ENCODE data around the gene KIF1C. TPM values are rescaled to one million over a fixed set of nuclear protein-coding genes. Genes with fewer than 3 reads are reported as not detected.

The KIF1C gene
- polyA plus RNA-seq, 4 donors, result 69.8 to 89.3 (median 82.2) TPM

GRCh38 chr17:4968486-4969046 lies 29.2 kb upstream of the KIF1C start:
- DNase-seq (ENCODE audit: low read depth in 4 of 4, low spot score in 3 of 4), result no peak

DNA sequence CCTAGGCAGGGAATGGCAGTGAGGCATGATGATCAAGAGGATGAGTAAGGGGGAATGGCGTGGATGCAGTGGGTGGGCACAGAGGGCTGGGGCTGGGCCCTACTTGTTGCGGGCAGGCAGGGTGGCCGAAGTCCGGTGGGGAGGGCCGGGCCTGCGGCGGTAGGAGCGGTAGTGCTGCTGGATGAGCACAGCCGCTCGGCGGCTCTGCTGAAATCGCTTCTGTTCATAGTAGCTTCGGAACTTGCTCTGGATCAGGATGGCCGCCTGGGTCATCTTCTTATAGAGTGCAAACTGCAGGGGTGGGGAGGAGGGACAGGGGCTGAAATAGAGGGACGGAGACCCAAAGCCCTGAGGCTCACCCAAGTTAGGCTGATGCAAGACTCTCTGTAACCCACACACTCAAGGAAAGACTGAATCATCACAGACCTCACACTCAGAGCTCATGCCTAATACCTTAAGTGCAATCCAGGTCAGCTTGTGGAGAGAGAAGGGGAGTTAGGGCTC lies 28.7 kb upstream of the KIF1C start:
- no peak for DNase-seq (ENCODE audit: low read depth in 4 of 4, low spot score in 3 of 4)

GRCh38 chr17:4969551-4970173 lies 28.1 kb upstream of the KIF1C start:
- no peak for DNase-seq (ENCODE audit: low read depth in 4 of 4, low spot score in 3 of 4)

GRCh38 chr17:4970273-4970672 lies 27.5 kb upstream of the KIF1C start:
- no peak for DNase-seq (ENCODE audit: low read depth in 4 of 4, low spot score in 3 of 4)

- DNase-seq (ENCODE audit: low read depth in 4 of 4, low spot score in 3 of 4), result no peak
Observed at GRCh38 chr17:4971826-4972225, 25.9 kb upstream of the KIF1C start.

GRCh38 chr17:4972322-4972721 lies 25.4 kb upstream of the KIF1C start:
- DNase-seq (ENCODE audit: low read depth in 4 of 4, low spot score in 3 of 4), result no peak

DNA sequence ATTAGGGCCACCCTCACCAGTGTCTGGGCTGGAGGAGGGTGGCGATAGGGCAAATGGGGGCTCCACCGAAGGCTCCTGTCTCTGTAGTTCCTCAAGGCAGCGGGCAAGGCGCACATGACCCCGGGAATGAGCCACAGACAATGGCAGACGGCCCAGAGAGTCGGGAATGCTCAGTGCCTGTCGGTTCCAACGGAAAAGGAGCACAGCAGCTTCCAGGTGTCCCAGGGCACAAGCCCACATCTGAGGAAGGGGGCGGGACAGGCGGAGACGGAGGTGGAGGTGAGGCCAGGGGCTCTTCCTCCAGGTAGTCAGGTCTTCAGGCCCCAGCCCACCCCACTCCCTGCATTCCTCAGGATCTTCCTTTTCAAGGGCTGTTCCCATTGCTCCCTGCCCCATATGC lies 25.0 kb upstream of the KIF1C start:
- no peak for DNase-seq (ENCODE audit: low read depth in 4 of 4, low spot score in 3 of 4)

- DNase-seq (ENCODE audit: low read depth in 4 of 4, low spot score in 3 of 4), result no peak
Observed at GRCh38 chr17:4973256-4974114, 24.3 kb upstream of the KIF1C start.

DNA sequence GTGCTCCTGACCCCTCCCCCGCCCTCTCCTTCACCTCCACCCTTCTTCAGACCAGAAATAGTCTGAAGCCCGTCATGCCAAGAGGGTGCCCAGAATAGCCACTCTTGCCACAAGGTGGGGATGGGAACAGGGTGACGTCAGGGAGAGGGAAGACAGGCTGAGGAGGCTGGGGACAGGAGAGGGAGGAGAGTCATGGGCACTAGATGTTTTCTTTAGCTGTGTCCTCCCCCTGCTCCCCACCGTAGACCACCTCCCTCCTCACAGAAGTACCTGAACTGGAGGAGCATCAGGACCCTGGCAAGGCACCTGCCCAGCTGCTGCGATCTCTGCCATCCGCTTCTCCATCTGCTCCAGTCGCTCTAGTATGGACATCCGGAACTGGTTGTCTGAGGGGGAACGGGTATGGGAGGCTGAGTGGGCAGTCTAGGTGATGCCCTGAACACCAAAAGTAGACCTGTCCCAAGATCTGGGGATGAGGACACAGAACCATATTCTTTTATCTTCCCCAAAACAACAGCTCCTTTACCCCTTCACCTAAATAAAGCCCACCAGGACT lies 23.6 kb upstream of the KIF1C start:
- no peak for DNase-seq (ENCODE audit: low read depth in 4 of 4, low spot score in 3 of 4)

DNA sequence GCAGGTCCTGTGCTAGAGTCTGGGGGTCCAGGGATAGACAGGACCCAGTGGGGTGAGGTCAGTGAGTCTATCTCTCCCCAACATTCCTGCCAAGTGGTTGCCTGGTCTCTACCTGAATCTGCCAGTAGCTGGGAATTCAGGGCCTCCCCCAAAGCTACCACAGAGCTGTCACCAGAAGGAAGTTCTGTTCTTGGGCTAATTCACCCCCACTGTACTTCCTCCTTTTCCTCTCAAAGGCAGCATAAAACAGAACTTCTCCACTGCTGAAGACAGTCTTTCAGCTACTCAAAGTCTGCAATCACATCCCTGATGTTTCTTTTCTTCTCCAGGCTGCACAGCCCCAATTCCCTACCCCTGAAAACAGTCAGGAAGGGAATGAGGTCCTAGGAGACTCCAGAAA lies 19.0 kb upstream of the KIF1C start:
- DNase-seq (ENCODE audit: low read depth in 4 of 4, low spot score in 3 of 4), result no peak

DNA sequence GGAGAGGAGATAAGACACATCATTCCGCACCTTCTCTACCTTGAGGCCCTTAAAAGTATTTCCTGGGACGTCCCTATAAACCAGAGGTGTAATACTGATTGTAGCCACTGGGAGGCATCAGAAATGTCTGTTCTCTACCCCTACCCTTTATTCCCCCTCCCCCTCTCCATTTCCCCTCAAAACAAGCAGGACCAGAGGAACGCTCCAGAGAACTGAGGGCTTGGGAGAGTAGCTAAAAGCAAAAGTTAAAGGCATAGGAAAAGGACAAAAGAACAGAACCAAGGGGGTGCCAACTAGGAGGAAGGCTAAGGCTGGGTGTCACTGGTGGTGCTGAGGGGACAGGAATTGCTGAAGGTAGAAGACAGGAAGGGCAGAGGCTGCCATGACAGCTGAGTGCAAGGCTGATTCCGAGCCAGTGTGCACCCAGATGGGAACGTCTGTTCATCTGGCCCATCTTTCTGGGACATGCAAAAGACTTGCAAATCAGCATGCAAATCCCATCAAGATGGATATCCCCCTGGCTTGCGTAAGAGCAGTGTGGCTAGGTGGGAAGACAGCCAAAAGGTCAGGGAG lies 17.0 kb upstream of the KIF1C start:
- DNase-seq (ENCODE audit: low read depth in 4 of 4, low spot score in 3 of 4), result peak in 2 of 4 donors; percentile 58 to 65

DNA sequence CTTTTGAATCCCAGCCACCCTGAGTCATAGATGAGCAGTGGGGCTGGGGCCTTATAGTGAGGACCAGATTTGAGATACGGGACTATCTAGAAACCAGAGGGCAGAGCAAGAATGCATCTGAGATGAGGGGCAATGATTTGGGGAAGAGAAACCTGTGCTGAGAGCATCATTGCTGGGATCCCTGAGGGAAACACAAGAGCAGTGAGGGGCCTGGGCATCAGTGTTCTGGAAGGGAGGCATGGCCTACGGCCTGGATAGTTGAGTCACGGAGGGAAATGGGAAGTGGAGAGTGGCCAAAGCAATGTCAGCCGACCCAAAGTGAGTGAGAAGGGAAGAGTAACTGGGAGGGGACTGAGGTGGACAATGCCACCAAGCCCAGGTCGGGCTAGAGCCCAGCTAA lies 15.4 kb upstream of the KIF1C start:
- no peak for DNase-seq (ENCODE audit: low read depth in 4 of 4, low spot score in 3 of 4)

DNA sequence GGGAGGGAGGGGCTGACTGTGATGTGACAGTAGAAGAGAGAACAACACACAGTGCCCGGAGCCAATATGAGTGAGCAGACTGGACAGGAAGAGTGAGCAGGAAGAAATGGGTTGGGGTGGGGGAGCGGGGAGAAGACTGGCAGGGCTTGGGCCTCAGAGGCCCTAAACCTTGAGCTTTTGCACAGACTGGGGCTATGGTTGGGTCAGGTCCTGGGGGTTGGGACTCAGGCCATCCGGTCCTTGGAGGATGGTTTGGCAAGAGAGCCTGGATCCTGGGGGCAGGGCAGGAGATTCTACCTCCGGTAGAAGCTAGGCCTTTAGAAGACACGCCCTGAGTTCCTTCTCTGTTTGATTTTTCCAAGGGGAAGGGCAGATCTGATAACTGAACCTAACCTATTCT lies 11.3 kb upstream of the KIF1C start:
- DNase-seq (ENCODE audit: low read depth in 4 of 4, low spot score in 3 of 4), result no peak

DNA sequence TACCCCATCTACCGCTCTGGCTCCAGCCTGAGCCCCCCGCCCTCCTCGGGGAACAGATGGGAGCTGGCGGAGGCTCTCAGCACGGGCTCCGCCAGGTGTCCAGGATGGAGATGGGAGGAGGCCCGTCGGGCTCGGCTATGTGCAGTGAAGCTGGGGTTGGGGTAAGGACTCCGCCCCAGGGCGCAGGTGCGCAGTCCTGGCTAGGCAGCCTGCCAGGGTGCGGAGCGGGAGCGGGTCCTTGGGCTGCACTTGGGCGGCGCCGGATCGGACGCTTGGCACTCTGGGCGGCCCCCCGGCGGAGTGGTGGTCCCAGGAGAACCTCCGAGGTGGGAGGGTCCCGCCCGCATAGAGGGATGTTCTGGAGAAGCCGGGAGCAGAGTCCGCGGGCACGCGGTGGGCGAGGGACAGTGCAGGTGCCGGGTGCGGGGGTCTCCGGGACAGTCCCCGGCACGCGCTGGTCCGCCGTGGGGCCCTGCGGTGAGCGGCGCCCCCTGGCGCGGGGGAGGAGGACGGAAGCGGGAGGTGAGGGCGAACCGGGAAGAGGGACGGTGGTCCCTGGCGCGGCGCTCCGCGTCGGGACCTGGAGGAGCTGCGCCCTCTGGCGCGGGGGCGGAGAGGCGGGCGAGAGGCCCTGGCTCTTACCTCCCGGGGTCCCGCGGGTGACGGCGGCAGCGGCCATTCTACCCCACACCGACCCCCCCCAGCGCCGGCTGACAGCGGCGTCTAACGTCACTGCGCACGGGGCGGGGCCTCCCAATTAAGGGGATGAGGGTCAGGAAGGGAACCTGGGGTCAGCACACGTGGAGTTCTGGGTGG lies 10.6 kb upstream of the KIF1C start, which contains the start of gene CAMTA2:
Gene CAMTA2, minus strand, starts transcription at position 725 of the 816 bp plus-strand sequence. CDS start 1,453 bp downstream, outside the sequence.
- peak in 2 of 4 donors; percentile 52 to 62 for DNase-seq (ENCODE audit: low read depth in 4 of 4, low spot score in 3 of 4)

DNA sequence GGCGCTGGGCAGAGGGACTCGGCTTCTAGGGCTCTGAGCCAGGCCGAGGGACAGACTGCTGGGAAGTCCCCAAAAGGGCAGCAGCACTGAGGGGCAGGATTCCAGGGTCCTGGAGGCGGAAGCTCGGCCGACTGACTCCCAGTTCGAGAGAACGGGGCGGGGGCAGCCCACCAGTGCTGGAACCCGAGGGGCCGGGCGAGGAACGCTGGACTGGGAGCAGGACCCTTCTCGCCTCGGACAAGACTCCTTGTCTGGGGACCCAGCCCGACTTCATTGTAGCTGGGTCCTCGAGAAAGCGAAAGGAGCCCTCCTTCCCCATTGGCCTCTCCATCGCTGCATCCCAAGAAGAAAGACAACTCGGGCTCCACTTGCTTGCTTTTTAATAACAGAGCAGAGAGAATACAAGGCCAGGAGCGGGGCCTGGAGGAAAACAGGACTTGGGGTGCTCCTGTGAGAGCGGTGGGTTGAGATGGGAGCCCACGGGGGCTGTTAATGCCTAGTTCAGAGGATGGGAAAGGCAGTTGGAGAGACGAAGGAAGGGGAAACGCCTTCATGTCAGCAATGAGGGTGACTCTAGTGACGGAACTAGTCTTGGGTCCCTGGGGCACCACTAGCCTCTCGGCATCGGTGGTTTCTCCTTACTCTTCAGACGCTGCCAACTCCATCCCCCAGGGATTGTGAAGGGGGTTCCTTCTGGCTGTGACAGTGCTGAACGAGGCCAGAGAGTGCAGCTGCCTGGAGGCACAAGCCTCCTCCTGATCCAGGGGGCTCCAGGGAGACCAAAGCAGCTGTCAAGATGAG lies 9.8 kb upstream of the KIF1C start:
- DNase-seq (ENCODE audit: low read depth in 4 of 4, low spot score in 3 of 4), result no peak

DNA sequence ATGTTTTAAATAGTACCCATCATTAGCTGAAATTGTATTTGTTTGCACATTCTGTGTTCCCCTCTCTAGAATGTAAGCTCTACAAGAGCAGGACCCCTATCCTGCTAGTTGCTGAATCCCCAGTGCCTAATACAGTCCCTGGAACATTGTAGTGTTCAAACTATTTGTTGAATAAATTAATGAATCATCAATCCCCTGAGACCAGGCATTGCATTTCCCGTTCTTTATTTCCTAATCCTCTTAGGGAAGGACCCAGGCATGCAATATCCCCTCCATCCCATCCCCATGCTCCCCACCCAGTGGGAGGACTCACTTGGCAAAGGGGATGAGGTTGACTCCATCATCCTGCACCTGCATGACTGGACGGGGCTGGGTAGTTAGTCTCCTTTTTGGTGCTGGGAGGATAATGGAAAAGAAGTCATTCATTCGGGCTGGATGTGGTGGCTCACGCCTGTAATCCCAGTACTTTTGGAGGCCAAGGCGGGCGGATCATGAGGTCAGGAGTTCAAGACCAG lies 3.6 kb upstream of the KIF1C start:
- no peak for DNase-seq (ENCODE audit: low read depth in 4 of 4, low spot score in 3 of 4)

GRCh38 chr17:4998027-4998731 lies 429 bp downstream of the KIF1C start:
- no peak for DNase-seq (ENCODE audit: low read depth in 4 of 4, low spot score in 3 of 4)

GRCh38 chr17:4998732-4999429 lies 1.1 kb downstream of the KIF1C start:
- no peak for DNase-seq (ENCODE audit: low read depth in 4 of 4, low spot score in 3 of 4)
